ENCODE results near the gene ZFHX3. TPM values are rescaled to one million over a fixed set of nuclear protein-coding genes. Genes with fewer than 3 reads are reported as not detected.
"Not testable (repeated sequence)": the region's sequence is repeated elsewhere in the genome, so short reads cannot be mapped to it uniquely, and the experiment has no call there.

Gene ZFHX3, protein sequence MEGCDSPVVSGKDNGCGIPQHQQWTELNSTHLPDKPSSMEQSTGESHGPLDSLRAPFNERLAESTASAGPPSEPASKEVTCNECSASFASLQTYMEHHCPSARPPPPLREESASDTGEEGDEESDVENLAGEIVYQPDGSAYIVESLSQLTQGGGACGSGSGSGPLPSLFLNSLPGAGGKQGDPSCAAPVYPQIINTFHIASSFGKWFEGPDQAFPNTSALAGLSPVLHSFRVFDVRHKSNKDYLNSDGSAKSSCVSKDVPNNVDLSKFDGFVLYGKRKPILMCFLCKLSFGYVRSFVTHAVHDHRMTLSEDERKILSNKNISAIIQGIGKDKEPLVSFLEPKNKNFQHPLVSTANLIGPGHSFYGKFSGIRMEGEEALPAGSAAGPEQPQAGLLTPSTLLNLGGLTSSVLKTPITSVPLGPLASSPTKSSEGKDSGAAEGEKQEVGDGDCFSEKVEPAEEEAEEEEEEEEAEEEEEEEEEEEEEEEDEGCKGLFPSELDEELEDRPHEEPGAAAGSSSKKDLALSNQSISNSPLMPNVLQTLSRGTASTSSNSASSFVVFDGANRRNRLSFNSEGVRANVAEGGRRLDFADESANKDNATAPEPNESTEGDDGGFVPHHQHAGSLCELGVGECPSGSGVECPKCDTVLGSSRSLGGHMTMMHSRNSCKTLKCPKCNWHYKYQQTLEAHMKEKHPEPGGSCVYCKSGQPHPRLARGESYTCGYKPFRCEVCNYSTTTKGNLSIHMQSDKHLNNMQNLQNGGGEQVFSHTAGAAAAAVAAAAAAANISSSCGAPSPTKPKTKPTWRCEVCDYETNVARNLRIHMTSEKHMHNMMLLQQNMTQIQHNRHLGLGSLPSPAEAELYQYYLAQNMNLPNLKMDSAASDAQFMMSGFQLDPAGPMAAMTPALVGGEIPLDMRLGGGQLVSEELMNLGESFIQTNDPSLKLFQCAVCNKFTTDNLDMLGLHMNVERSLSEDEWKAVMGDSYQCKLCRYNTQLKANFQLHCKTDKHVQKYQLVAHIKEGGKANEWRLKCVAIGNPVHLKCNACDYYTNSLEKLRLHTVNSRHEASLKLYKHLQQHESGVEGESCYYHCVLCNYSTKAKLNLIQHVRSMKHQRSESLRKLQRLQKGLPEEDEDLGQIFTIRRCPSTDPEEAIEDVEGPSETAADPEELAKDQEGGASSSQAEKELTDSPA (N-terminal part only)
- 0.73 and 0.81 TPM in 2 replicates for total RNA-seq

DNA sequence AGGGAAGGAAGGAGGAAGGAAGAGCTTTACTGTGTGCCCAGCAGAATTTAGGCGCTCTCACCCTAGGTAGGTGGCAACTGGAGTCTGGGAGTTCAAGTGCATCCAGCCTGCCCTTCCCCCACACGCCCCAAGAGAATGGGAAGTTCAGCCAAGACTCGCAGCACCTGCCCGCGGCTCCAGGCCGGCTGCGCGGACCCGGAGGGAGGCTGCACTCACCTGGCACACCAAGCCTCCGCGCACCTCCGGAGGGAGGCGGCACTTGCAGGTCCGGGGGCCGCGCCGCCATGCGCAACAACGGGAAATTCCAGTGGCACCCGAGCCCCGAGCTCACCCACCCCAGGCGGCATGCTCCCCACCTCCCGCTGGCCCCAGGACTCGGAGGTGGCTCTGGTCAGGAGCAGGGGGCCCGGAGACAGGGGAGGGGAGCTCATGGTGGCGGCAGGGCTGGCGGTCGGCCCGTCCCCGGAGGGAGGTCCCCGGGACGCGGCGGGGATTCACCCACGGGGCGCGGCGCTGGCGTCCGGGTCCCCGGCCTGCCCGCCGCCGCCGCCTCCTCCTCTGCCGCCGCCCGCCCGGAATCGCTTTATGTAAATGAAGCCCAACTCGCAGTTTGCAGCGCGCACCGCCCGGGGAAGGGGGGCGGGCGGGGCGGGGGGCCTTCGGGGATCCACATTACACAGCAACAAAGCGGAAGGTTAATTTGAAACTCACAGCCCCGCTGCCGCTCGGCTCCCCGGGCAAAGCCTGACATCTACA lies at the start of gene ZFHX3:
TSS of gene ZFHX3 (minus strand) at position 593 of the 756 bp plus-strand sequence. CDS start 87,983 bp downstream, outside the sequence.
- intact Hi-C loops (cut with micrococcal nuclease), result loop anchor here (1.0 kb wide), 1 partner anchor 9 kb away; no protein-coding TSS in a partner anchor

DNA sequence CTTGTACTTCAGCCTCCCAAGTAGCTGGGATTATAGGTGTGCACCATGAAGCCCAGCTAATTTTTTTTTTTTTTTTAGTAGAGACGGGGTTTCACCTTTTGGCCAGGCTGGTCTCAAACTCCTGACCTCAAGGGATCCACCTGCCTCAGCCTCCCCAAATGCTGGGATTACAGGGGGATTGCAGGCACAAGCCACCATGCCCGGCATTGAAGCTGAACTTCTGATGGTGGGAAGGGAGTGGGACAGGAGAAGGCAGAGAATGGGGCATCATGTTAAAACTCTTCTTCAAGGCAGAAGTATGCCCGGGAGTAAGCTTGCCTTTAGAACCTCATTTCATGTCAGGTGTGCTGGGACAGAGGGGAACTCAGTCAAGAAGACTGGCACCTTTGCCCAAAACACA lies 48.6 kb upstream of the ZFHX3 start:
- intact Hi-C loops (cut with micrococcal nuclease), result no loop called here

DNA sequence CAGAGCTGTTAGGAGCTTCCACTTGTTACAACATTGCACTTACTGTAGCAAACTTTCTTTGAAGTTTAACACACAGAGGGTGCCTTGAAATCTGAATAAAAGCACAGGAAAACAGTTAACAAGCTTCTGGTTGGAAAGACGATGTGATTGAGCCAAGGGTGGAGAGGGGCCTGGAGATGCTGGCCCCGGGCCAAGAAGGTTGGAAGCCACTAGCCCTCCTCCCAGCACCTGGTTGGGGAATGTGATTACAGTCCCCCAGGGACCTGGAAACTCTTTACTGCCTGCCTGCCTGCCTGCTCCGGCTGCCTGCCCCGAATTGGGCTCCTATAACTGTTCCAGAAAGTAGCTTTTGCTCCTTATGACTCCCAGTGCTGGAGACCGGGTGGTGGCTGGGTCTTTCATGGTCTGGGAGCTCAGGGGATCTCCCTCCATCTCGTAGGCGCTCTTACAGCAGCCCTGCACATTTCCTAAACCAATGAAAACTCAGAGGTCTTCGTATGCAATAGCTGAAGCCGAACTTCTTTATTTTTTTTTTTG lies 48.0 kb upstream of the ZFHX3 start:
- intact Hi-C loops (cut with micrococcal nuclease), result no loop called here

DNA sequence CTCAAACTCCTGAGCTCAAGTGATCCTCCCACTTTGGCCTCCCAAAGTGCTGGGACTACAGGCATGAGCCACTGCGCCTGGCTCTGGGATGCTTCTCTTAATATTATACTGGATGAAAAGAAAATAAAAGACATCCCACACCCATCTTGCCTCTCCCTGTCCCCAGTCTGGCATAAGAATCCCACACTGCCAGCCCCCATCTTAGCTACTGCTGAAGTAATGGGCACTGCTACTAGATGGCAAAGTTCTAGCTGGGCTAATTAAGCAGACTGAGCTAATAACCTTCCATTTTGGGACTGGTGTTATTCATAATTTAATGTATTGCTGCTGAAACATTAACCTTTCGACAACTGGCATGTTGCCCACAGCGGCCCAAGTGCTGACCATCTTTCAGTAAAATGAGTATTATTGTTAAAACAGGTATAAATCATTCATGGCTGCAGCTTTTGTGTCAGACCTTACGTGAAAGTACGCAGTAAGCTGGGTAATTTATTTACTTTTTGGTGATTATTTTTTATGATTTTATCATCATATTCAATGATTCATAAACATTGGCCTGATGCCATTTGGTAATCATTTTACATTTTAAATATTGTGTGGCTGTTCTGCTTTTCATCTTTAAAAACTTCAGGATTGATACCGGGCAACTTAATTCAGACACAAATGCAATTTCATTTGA lies 47.4 kb upstream of the ZFHX3 start:
- intact Hi-C loops (cut with micrococcal nuclease), result no loop called here

DNA sequence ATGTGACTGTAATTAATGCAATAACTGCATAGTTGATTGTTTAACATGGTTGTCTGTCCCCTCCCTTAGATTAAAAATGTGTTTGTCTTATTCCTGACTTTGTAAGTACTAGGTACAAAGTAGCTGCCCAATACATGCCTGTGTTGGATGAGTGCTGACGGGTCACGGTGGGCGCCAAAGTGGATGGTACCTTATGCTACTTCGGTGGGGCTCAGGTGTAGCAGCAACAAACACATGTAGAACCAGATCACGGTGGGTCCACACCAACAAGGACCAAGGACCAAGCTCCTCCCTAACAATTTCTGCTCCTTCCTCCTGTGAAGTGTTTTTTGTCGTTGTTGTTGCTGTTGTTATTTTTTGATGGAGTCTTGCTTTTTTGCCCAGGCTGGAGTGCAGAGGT lies 46.4 kb upstream of the ZFHX3 start:
- intact Hi-C loops (cut with micrococcal nuclease), result no loop called here

DNA sequence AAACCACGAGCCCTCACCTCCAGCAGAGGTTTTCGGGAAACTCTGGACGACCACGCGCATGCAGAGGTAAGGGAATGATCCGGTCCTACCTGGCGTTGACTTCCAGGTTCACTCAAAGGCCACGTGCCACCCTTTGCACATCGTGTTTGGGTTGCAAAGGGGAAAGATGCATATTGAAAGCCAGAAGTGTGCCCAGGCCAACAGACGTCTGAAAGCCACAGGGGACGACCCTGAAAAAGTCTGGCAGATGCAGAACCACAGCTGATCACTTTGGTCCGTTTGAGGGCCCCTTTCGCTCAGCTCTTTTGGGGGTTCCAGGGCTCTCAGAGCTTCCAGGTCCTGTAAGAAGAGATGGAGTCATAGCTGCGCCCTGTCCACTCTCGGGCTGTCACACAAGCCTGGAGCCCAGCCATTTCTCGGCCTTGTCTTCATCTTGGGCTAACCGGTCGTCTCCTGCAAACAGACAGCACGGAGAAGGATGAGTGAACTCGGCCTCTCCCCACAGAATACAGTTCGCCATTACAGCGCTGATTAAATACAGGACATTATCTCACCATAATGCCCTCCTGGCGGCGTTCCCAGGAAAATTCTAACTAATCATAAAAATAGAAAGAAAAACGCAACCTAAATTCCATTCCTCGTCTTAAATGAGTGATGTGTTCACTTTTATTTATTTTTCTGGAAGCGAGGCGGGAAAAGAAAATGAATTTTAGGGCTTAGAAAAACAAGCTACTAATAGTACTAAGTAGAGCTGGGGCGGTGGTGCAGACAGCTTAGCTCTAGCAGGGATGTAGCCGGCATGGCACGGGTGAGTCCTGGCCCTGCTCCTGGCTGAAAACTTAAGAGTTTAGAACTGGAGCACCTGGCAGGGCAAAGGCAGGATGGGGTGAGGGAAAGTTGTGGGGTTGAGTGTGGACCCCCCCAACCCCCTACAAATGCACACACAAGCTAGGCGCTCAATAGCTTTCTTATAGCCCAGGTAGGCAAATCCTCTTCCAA lies 45.5 kb upstream of the ZFHX3 start:
- intact Hi-C loops (cut with micrococcal nuclease), result no loop called here

DNA sequence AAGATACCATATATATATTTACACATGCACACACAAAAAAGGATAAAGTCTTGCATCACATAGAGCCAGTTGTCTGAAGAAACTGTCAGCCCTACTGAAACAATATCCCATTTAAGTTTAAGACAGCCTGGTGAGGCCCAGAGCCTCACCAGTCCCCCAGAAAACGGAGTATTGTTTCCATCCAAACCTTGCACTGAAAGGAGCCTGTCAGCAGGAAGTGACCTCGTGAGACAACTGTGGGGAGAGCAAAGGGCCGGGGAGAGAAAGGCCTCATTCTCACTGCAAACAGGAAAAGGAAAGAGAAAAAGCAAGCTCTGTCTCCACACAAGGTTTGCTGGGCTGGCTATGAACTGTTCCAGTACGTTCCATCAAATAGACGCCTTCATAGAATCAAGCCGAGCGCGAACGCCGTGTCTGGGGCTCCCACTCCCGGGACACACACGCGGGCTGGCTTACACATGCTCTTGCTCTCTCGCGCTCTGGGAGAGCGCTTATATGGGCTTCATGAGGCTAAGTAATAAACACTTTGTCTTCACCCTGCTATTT lies 44.4 kb upstream of the ZFHX3 start:
- intact Hi-C loops (cut with micrococcal nuclease), result no loop called here

DNA sequence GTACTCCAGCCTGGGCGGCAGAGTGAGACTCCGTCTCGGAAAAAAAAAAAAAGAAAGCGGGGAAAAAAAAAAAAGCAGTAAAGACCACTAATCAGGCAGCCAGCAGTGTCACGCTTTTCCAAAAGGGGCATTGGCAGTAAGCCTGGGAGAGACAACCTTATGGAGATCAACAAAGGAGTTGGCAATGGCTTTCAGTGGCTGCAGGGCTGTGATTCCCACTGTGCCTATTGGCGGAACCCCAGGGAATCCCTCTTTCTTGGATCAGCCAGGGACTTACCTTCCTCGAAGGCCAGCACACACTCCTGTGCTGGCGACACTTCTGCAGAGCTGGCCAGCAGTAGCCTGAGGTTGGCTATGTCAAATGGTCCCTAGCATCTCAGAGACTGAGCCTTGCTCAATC lies 43.2 kb upstream of the ZFHX3 start:
- intact Hi-C loops (cut with micrococcal nuclease), result no loop called here

DNA sequence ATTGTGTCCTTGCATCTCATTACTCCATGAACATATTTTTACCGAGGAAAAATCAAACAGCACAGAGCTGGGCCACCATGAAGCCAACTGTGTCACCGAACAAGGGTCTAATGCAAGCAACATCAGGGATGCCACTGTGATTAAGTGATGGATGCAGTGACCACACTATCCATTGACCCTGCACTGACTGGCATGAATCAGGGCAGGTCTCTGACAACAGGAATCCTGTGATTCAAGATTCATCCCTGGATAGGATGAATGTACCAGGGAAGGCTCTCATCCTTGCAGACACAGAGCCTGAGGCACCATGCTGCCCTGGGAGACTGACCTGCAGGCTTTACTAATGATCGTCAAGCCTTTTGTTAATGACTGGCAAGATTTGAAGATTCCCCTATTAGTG lies 41.5 kb upstream of the ZFHX3 start:
- intact Hi-C loops (cut with micrococcal nuclease), result no loop called here

DNA sequence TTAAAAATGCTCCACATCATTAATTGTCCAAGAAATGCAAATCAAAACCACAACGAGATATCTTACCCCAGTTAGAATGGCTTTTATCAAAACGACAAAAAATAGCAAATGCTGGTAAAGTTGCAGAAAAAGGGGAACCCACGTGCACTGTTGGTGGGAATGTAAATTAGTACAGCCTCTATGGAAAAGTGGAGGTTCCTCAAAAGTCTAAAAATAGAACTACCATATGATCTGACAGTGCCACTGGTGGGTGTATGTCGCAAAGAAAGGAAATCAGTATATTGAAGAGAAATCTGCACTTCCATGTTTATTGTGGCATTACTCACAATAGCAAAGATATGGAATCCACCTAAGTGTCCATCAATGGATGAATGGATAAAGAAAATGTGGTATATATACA lies 38.2 kb upstream of the ZFHX3 start:
- intact Hi-C loops (cut with micrococcal nuclease), result no loop called here

DNA sequence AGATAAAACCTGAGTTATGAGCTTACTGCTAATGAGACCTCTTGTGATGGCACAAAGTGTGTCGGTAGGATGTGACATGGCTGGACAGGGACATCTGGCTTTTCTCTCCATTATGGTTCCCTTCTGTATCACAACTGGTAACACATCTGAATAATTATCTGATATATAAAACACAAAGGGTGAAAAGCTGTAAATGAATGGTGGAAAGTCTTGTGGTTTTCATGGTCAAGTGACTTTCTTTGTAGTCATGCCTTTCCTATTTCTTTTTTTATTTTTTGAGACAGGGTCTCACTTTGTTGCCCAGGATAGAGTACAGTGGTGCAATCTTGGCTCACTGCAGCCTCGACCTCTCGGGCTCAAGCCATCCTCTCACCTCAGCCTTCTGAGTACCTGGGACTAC lies 35.3 kb upstream of the ZFHX3 start:
- intact Hi-C loops (cut with micrococcal nuclease), result no loop called here

DNA sequence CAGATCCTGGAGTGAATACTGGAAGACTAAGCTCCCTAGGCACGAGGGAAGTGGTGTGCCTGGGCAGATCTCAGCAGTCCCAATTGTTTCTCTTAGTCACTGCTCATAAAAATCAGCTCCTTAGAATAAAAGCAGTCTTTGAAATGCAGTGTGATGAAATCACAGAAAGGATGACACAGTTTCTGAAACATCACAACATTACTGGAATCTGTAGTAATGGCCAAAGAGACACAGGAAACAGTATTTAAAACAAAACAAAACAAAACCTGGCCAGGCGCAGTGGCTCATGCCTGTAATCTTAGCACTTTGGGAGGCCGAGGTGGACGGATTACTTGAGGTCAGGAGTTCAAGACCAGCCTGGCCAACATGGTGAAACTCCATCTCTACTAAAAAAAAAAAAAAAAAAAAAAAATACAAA lies 34.7 kb upstream of the ZFHX3 start:
- intact Hi-C loops (cut with micrococcal nuclease), result not testable (repeated sequence)

DNA sequence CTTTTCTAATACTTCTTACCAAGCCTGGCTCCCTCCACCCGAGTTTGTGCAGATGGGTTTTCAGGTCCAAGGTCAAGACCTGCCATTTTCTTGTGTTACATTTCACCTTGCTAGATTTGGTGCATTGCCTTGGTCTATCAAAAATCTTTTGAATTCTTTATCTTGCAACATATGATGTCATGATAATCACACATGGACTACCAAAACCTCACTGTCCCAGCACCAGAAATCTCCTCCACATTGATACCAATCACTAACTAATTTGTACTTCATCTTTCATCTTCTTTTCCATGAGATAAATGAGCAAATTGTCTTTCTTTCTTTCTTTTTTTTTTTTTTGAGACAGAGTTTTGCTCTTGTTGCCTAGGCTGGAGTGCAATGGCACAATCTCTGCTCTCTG lies 33.0 kb upstream of the ZFHX3 start:
- intact Hi-C loops (cut with micrococcal nuclease), result no loop called here

DNA sequence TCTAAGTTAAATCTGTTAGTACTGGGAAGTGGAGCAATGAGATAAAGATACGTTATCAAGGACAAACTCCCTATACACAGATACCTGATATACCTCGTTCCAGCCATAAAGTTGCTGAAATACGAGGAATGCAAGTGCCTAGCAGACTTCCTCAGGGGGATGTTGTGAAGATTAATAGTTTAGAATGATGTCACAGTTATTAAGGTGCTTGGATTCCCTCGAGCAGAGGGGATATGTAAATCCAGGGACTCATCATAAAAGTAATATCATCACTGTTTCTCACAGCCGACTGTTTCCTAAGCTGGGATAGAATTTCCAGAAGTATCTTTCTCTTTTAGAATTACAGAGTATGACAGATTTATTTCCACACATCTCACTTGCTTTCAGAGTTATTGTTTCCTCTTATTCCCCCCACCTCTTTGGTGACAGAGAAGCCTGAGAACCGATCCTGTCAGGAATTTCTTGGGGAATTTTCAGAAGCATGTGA lies 28.4 kb upstream of the ZFHX3 start:
- intact Hi-C loops (cut with micrococcal nuclease), result no loop called here

DNA sequence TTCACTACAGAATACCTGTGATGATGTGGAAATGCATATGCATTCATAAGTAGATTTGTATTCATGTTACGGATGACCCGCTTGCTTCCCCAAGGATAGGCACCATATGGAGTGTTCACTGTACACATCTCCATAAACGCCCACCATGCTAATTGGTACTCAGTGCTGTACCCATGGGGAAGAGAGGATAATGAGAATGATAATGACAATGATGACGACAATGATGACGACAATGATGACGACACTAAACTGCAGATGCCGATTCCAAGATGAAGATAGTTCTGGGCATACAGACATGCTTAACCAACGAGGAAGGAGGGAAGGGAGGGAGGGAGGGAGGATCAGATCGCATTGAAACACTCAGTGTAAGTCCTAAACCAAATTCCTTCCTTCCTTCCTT lies 26.5 kb upstream of the ZFHX3 start:
- intact Hi-C loops (cut with micrococcal nuclease), result no loop called here

DNA sequence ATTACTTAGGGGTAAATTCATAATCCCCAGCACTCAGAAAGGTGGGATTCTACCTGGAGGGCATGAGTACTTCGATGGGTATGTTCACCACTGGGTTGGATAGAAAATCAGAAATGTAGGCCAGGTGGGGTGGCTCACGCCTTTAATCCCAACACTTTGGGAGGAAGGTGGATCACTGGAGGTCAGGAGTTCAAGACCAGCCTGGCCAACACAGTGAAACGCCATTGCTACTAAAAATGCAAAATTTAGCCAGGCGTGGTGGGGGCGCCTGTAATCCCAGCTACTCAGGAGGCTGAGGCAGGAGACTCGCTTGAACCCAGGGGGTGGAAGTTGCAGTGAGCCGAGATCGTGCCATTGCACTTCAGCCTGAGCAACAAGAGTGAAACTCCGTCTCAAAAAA lies 24.1 kb upstream of the ZFHX3 start:
- intact Hi-C loops (cut with micrococcal nuclease), result not testable (repeated sequence)

DNA sequence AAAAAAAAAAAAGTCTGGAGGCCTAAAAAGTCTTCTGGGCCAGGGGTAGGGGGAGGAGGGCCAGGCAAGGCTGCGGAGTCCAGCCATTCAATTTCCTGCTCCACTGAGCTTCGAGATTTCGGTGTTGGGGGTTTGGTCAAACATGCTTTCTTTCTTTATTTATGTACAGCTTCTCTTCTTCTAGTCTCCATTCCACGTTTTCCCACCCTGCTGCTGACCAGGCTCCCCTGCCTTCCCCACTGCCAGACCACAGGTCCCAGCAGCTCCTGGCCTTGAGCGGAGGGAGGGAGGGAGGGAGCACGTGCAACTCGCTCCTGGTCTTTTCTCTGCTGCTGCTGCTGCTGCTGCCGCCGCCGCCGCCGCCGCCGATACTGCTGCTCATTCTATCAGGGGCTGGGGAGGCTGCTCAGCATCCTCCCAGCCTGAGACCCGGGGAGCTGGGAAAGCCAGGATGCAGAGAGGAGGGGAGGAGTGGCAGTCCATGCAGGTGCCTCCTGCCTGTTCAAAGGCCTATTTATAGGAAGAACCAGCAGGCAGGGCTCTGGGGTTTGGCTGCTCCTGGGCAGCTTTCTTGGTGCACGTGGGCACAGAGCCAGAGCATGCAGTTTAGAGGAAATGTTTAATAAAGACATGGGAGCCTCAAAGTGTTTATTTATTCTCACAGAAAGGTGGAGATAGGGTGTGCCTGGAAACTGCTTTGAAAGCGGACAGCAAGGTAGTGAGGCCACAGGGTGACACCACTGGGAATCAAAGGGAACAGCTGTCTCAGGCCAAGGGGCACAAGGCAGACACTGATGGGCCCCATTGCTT lies 23.4 kb upstream of the ZFHX3 start:
- intact Hi-C loops (cut with micrococcal nuclease), result no loop called here
